Neuron (in vitro differentiated cells): ENCODE data around the gene AKNAD1.
"Not testable (repeated sequence)": the region's sequence is repeated elsewhere in the genome, so short reads cannot be mapped to it uniquely, and the experiment has no call there.

ENCODE experiments used
- H2AFZ ChIP-seq: one replicate; pipeline ENCODE4 v1.6.1; 2013; ENCODE audit warnings: low read depth, mild to moderate bottlenecking, inconsistent platforms, low read length, moderate library complexity
- H3K27me3 ChIP-seq: one replicate; pipeline ENCODE4 v1.6.1; 2013; ENCODE audit warnings: low read length; ENCODE audit not compliant: insufficient read depth
- H3K36me3 ChIP-seq: one replicate; pipeline ENCODE4 v1.6.1; 2013; ENCODE audit warnings: low read length; ENCODE audit not compliant: insufficient read depth
- H3K4me1 ChIP-seq: one replicate; pipeline ENCODE4 v1.6.1; 2013; ENCODE audit warnings: low read length; ENCODE audit not compliant: insufficient read depth
- H3K4me3 ChIP-seq: 2 replicates; pipeline ENCODE4 v1.5.1; 2013; ENCODE audit warnings: mild to moderate bottlenecking, low read length, moderate library complexity
- H3K9me3 ChIP-seq: one replicate; pipeline ENCODE4 v1.6.1; 2013; ENCODE audit warnings: low read length

Gene AKNAD1, protein sequence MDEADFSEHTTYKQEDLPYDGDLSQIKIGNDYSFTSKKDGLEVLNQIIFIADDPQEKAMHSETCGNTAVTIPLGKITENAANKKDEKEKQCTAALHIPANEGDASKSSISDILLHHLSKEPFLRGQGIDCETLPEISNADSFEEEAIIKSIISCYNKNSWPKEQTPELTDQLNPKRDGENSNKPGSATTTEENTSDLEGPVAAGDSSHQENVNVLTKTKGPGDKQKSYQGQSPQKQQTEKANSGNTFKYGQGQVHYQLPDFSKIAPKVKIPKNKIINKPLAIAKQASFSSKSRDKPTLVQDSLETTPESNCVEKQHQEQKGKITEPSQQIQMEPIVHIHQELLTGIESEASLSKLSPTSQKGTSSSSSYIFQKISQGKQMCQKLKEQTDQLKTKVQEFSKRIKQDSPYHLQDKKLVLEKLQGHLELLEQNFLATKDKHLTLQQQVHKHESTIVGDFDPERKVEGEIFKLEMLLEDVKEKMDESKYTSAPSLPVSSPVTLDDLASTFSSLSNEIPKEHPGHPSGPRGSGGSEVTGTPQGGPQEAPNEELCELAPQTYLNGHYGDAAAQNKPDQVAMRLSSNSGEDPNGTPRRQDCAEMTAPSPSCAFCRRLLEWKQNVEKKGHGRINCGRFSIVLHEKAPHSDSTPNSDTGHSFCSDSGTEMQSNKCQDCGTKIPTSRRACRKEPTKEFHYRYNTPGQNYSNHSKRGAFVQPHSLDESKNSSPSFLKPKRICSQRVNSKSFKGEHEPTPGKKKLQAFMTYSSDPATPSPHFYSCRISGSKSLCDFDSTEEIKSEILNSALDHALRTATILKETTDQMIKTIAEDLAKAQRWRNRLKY

DNA sequence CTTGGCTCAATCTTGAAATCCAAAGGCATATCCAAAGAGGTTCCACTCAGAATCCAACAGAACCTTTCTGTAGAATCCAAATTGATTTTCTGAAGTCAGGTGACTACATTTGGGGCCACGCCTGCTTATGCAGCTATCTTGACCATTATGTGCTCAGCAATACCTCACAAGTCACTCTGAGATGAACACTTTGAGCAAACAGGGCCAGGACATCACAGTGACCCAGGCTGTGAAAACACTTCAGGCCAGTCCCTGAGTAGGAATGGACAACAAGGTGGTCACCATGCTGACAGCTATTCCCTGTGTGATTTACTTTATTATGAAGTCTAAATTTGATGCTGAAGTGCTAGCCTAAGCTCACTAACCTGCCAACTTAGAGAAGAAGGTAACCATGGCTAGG lies at the start of gene AKNAD1:
Gene AKNAD1 (minus strand): TSS at position 101 of the 400 bp plus-strand sequence. CDS start 4,430 bp downstream, outside the sequence.
- Histone ChIP-seq H3K36me3 (no peaks in the 10 kb centered on the region), H3K9me3 (no peaks in the 10 kb centered on the region), H3K27me3 (no peaks in the 10 kb centered on the region), H3K4me3 (peak within 1 kb of the TSS; percentile 5), H3K4me1 (peaks cover 28% of the 10 kb centered on the region), H2AFZ (peak within 1 kb of the TSS; percentile 4)

DNA sequence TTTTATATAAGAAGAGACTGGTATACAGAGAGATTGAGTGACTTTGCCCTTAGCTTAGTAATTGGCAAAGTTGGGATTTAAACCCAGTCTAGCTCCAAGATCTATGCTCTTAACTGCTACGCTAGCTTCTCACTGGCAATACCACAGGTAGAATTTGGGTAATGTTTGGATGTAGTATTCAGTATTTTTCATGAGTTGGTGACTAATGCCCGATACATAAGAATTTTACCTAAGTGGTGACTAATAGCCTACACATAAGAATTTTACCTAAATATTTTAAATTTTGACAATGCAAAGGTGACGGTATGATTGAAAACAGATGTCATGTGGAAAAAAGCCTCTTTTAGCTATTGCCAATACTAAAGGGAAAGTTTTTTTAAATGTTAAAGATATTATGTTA lies 44.2 kb upstream of the AKNAD1 start:
- Histone ChIP-seq H3K4me1 (peaks cover 3% of the 10 kb centered on the region), H3K36me3 (peaks cover 4% of the 10 kb centered on the region), H3K9me3 (no peaks in the 10 kb centered on the region), H3K27me3 (no peaks in the 10 kb centered on the region), H3K4me3 (no peak overlapping the region), H2AFZ (no peak overlapping the region)

DNA sequence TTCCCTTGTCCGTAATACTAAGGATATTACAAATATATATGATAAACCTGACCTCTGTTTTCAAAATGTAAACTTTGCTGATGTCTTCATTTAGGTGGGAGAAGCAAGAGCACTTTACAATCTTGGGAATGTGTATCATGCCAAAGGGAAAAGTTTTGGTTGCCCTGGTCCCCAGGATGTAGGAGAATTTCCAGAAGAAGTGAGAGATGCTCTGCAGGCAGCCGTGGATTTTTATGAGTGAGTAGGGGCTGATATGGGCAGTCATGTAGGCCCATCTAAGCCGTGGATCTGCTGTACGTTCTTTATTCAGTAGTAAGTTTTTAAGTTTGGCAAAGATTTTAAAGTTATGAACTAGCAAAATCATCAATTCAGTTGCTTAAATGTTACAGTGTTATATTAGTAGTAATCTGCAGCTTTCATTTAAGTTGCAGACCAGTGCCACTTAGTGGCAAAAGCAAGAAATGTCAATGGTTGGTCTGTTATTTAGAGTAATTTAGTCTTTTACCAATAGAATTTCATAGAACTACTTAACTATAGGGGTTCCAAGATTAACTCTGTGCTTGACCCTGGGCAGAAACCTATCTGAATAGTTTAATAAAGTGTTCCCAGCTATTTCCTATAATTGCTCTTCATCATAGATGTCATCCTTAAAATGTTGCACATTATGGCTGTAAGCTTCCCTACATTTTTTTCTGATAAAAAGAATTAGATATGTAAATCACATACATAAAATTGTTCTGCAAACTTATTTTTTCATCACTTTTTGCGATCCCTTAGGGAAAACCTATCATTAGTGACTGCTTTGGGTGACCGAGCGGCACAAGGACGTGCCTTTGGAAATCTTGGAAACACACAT lies 41.2 kb upstream of the AKNAD1 start:
- Histone ChIP-seq H3K36me3 (no peaks in the 10 kb centered on the region), H3K4me1 (peaks cover 3% of the 10 kb centered on the region), H2AFZ (no peak overlapping the region), H3K4me3 (no peak overlapping the region), H3K9me3 (no peaks in the 10 kb centered on the region), H3K27me3 (no peaks in the 10 kb centered on the region)

DNA sequence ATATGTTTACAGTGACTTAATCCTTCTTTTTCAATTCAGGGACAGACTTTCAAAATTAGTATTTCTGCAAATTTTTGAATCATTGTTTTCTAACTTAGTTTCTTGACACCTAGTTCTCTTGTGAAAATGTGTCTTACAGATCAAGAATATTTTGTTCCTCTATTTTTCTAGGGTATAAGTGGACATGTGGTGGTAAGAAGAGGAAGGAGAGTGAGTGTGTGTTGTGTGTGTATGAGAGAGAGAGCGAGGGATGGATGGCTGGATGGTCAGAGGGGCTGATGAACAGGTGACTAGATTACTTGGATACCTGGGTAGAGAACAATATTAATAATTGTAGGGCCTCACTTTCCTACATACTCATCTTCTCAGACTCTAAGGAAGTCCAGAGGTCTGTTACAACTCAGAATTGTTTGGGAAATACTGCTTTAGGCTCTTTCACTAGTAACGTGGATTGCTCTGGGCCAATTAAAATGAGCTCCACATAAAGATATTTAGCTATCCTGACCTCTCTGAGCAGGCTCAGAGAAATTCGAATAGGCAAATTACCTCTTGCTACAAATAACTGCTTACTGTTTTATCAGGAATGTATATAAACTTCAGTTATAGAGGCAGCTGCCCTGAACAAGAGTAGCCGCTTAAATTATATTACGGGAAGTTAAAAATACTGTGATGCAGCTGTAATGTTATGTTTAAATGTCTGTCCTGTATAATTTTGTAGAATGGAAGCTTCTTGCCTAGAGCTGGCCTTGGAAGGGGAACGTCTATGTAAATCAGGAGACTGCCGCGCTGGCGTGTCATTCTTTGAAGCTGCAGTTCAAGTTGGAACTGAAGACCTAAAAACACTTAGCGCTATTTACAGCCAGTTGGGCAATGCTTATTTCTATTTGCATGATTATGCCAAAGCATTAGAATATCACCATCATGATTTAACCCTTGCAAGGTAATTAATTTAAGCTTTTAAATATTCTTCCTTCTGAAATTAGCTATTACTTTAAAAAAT lies 39.6 kb upstream of the AKNAD1 start:
- peaks cover 5% of the 10 kb centered on the region for H3K4me1 ChIP-seq
- H2AFZ ChIP-seq = no peak overlapping the region
- H3K9me3 ChIP-seq = no peaks in the 10 kb centered on the region
- H3K36me3 ChIP-seq = no peaks in the 10 kb centered on the region
- no peaks in the 10 kb centered on the region for H3K27me3 ChIP-seq
- no peak overlapping the region for H3K4me3 ChIP-seq

DNA sequence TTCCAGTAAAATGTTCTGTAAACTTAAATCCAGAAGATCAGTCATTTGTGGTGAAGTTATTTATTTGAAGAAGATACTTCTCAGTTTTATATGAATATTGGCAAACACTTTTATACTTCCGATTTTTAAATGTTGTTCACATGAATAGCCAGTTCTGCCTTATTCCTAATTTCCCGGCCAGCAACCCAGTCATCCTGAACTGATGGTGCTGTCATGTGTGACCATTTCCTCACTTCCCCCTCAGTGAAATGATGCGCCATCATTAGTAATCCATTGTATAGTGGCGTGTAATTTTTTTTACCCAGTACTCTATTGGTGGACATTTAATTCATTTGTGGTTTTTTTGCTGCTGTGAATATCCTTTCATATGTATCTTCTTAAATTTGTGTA lies 36.2 kb upstream of the AKNAD1 start:
- no peak overlapping the region for H3K4me3 ChIP-seq
- H2AFZ ChIP-seq = no peak overlapping the region
- H3K4me1 ChIP-seq = peaks cover 5% of the 10 kb centered on the region
- H3K27me3 ChIP-seq = no peaks in the 10 kb centered on the region
- H3K36me3 ChIP-seq = no peaks in the 10 kb centered on the region
- no peaks in the 10 kb centered on the region for H3K9me3 ChIP-seq

DNA sequence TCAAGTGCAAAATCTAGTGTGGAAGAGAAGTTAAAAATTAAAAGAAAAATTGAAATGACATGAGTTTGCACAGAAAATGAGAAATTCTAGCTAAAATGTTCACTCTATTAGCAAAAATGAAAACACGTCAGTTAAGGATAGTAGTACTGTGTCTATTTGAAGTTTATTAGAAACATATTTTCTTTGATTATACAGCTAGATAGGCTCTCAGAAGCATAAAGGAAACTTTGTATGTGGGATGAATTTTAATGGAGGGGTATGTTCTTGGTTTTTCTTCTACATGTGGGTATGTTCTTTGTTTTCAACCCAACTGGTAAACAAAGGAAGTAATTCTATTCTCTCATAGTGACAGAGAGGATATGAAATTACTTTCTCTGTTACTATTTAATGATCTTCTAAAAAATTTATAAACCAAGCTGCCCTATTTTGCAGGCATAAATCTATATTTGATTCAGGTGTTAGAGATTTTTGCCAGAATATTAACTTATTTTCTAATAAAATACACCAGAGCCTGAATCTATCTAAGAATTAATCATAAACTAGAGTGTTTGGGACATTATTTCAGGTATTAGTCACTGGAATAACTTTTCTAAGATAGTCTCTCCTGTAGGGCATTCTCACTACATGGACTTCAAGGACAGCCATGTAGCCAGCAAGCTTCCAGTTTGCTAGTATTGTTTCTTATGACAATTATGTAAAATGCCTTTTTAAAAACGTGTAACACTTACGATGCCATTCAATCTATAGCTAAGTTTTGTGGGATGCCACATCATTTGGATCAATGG lies 35.7 kb upstream of the AKNAD1 start:
- H3K4me3 ChIP-seq = no peak overlapping the region
- peaks cover 2% of the 10 kb centered on the region for H3K4me1 ChIP-seq
- H3K27me3 ChIP-seq = no peaks in the 10 kb centered on the region
- H3K9me3 ChIP-seq = no peaks in the 10 kb centered on the region
- peak overlapping the region; percentile 9 for H2AFZ ChIP-seq
- H3K36me3 ChIP-seq = no peaks in the 10 kb centered on the region

DNA sequence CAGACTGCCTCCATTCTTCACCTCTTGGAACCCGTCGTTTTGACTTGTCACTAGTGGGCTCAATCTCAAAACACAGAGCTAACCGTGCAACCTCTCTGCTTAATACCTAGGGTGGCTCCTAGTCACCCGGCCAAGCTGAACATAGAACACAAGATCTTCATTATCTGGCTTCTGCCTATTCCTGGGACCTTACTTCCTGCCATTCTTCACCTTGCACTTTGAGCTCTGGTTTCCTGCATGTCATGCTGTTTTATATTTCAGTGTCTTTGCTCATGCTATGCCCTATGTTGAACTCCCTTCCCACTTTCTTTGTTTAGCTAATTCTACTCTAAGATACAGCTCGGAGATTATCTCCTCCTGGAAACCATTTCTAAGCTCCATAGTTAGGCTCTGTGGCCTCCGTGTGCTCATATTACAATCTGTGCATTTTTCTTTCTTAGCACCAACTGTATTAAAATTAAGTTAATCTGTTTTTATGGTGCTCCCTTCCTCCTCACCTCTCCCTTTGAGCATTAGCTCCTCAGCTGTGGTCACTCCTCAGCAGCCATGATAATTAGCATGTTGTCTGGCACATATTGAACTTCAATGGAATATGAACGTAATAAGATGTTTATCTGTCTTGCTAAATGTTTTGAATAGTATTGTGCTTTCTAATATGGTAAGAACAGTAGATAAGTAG lies 33.0 kb upstream of the AKNAD1 start:
- Histone ChIP-seq H3K9me3 (no peaks in the 10 kb centered on the region), H3K27me3 (no peaks in the 10 kb centered on the region), H2AFZ (no peak overlapping the region), H3K36me3 (no peaks in the 10 kb centered on the region), H3K4me1 (peaks cover 4% of the 10 kb centered on the region), H3K4me3 (no peak overlapping the region)

DNA sequence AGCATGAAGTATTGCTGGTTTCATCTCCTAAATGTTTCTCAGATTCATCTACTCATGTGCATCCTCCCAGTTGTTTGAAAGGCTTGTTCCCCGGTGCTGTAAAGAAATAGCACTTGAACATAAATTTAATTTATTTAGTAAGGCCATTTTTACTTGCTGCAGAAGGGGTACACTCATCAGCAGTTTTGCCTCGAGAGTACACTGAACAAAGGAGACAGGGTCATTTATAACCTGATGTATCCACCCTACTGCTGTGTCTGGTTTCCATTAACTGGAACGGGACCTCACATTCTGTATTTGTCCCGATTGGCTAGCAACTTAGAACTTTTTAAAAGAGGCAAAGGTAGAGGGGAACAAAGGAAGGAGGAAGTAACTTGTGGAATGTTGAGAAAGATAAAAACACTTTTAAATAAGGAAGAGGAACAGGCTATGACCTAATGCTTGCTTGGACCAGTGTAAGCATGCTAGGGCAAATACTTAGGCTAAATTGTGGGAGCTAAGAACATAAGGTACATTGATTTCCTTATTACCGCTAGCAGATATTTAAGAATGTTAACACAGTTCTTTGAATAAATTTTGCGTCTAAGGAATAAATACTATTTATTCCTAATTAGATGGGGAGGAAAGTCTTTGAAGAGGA lies 32.2 kb upstream of the AKNAD1 start:
- H3K4me1 ChIP-seq, H3K36me3 ChIP-seq, H3K27me3 ChIP-seq, H3K4me3 ChIP-seq, H3K9me3 ChIP-seq, H2AFZ ChIP-seq: not testable (repeated sequence)

DNA sequence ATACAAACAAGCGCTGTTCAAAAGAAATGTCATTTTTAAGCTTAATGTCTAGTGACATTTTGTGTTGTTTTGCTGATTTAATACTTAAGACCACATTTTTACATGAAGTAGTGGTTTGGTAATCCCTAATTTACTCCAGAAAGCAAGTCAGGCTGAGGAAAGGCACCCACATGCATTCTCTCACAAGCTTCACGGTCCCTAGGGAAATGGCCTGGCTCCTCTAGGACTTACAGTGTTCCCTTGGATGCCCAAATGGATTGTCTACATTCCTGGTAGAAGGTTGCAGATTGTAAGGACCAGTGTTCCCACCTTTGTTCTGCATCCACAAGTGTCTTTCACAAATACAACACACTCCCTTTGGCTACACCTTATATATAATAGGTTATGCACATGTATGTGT lies 29.4 kb upstream of the AKNAD1 start:
- no peak overlapping the region for H2AFZ ChIP-seq
- no peak overlapping the region for H3K4me3 ChIP-seq
- H3K9me3 ChIP-seq = no peaks in the 10 kb centered on the region
- H3K27me3 ChIP-seq = no peaks in the 10 kb centered on the region
- H3K4me1 ChIP-seq = peaks cover 2% of the 10 kb centered on the region
- H3K36me3 ChIP-seq = no peaks in the 10 kb centered on the region

DNA sequence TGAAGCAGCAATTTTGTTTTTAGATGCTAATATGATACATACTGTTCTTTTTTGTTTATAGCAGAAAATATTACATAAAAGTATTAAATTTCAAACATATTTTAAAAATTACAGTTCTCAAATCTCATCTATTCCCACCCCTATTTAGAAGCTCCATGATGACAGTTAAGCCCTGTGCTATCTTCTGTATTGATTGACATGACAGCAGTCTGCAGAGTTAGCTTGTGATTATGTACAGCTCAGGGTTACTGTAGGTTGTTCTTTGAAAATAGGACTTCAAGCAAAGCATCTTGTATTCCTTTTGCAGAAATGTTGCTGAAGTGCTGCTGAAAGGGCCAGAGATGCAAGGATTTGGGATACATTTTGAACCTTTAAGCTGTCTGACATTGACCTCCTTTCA lies 28.1 kb upstream of the AKNAD1 start:
- no peaks in the 10 kb centered on the region for H3K27me3 ChIP-seq
- no peaks in the 10 kb centered on the region for H3K36me3 ChIP-seq
- no peak overlapping the region for H3K4me3 ChIP-seq
- no peaks in the 10 kb centered on the region for H3K9me3 ChIP-seq
- H2AFZ ChIP-seq = no peak overlapping the region
- H3K4me1 ChIP-seq = peaks cover 4% of the 10 kb centered on the region

DNA sequence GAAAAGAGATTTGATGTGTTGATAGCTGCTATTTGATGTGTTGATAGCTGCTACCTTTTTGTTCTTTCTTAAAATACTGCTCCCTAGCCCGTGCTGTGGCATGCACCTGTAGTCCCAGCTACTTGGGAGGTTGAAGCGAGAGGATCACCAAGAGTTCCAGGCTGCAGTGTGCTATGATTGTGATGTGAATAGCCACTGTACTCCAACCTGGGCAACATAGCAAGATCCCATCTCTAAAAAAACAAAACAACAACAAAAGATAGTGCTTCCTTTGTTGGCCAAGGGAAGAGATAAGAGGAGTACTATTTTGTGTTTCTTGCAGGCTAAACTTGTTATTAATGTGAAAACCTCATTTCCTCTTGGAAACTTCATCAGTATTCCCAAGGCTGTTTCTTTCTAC lies 25.9 kb upstream of the AKNAD1 start:
- Histone ChIP-seq H3K4me3 (no peak overlapping the region), H3K9me3 (no peaks in the 10 kb centered on the region), H3K36me3 (no peaks in the 10 kb centered on the region), H2AFZ (no peak overlapping the region), H3K27me3 (no peaks in the 10 kb centered on the region), H3K4me1 (peaks cover 12% of the 10 kb centered on the region)
